NB4 (cell line): ENCODE measurements around the gene UNC5C.

Experiments used
- CTCF ChIP-seq: IDR thresholded peaks from one replicate; pipeline ENCODE4 v1.5.1; 2012; ENCODE audit warnings: low read depth, low read length
- MYC ChIP-seq: IDR thresholded peaks from 2 replicates; pipeline ENCODE4 v1.6.1; 2011; ENCODE audit warnings: low read depth, low read length
- POLR2A ChIP-seq: IDR thresholded peaks from 2 replicates; pipeline ENCODE4 v1.6.1; 2011; ENCODE audit warnings: mild to moderate bottlenecking; ENCODE audit not compliant: insufficient read length; ENCODE audit errors: extremely low read depth

- TF ChIP-seq CTCF (no peak), POLR2A (no peak), MYC (no peak)
Observed at GRCh38 chr4:95225849-95226248, 322.9 kb downstream of the UNC5C start.
